Hepatocyte (in vitro differentiated cells): ENCODE results near the gene SLC37A1.

Source experiments
- EZH2 ChIP-seq: fragments of 200-600 bp; sonication (generic); IDR thresholded peaks from 2 replicates; pipeline ENCODE4 v1.6.1; 2016; ENCODE audit warnings: antibody characterized with exemption, mild to moderate bottlenecking, borderline replicate concordance
- EZH2phosphoT487 ChIP-seq: fragments of 200-600 bp; sonication (generic); IDR thresholded peaks from one replicate; pipeline ENCODE4 v1.6.1; 2018; ENCODE audit warnings: antibody characterized with exemption, mild to moderate bottlenecking, low read depth, moderate library complexity; ENCODE audit not compliant: unreplicated experiment, severe bottlenecking
- TF ChIP-seq, protein P1 (sequence below): fragments of 200-600 bp; sonication (generic); IDR thresholded peaks from 2 replicates; pipeline ENCODE4 v1.5.1; 2016; ENCODE audit warnings: antibody characterized with exemption, mild to moderate bottlenecking; ENCODE audit not compliant: poor library complexity

DNA sequence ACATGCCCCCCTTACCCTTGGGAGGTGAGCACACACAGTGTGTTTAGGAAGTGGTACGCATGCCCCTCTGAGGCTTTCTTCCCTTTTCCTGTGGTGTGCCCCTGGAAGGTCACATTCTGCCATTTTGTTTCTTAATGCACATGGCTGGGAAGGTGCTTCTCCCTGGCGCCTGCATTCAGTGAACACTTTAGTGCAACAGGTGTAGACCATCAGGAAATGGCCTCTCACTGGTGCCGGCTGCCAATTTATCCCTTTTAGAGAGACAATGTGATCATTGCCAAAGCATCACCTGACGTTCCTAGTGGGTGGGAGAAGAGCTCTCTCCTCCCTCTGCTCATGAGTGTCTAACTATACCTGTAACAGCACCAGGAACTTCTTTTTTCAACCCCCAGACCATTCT lies 88.0 kb downstream of the SLC37A1 start:
- TF ChIP-seq EZH2phosphoT487 (no peak), EZH2 (no peak)
- TF ChIP-seq, protein P1, sequence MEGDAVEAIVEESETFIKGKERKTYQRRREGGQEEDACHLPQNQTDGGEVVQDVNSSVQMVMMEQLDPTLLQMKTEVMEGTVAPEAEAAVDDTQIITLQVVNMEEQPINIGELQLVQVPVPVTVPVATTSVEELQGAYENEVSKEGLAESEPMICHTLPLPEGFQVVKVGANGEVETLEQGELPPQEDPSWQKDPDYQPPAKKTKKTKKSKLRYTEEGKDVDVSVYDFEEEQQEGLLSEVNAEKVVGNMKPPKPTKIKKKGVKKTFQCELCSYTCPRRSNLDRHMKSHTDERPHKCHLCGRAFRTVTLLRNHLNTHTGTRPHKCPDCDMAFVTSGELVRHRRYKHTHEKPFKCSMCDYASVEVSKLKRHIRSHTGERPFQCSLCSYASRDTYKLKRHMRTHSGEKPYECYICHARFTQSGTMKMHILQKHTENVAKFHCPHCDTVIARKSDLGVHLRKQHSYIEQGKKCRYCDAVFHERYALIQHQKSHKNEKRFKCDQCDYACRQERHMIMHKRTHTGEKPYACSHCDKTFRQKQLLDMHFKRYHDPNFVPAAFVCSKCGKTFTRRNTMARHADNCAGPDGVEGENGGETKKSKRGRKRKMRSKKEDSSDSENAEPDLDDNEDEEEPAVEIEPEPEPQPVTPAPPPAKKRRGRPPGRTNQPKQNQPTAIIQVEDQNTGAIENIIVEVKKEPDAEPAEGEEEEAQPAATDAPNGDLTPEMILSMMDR: no peak
